Osteocyte (in vitro differentiated cells): Measurements from ENCODE around the gene PLD5. TPM values are rescaled to one million over a fixed set of nuclear protein-coding genes. Genes with fewer than 3 reads are reported as not detected.

Source experiments
- DNase-seq: peaks from one replicate; pipeline ENCODE4 v3.0.0; 2021; ENCODE audit warnings: mixed read lengths; ENCODE audit not compliant: unreplicated experiment; ENCODE audit errors: extremely low spot score
- H3K27ac Mint-ChIP-seq: one replicate; pipeline ENCODE4 v1.8.0; 2021; ENCODE audit warnings: mild to moderate bottlenecking, mixed read lengths; ENCODE audit not compliant: unreplicated experiment
- H3K27me3 Mint-ChIP-seq: one replicate; pipeline ENCODE4 v1.8.0; 2021; ENCODE audit warnings: mixed read lengths; ENCODE audit not compliant: unreplicated experiment
- H3K36me3 Mint-ChIP-seq: one replicate; pipeline ENCODE4 v1.8.0; 2021; ENCODE audit warnings: mixed read lengths; ENCODE audit not compliant: unreplicated experiment
- H3K4me1 Mint-ChIP-seq: one replicate; pipeline ENCODE4 v1.8.0; 2021; ENCODE audit warnings: mixed read lengths; ENCODE audit not compliant: unreplicated experiment
- H3K4me3 Mint-ChIP-seq: one replicate; pipeline ENCODE4 v1.8.0; 2021; ENCODE audit warnings: mild to moderate bottlenecking, moderate library complexity, mixed read lengths; ENCODE audit not compliant: unreplicated experiment
- H3K9me3 Mint-ChIP-seq: one replicate; pipeline ENCODE4 v1.8.0; 2021; ENCODE audit warnings: mixed read lengths; ENCODE audit not compliant: unreplicated experiment
- total RNA-seq: library from RNA; stranded (reverse); gene quantifications from 2 replicates; pipeline ENCODE4 v1.2.1, GENCODE V29; 2021
- TF ChIP-seq, protein P1 (sequence below): fragments of 200-600 bp; sonication (generic); IDR thresholded peaks from 2 replicates; pipeline ENCODE4 v1.5.0; 2021; ENCODE audit warnings: antibody characterized with exemption, mild to moderate bottlenecking, moderate library complexity

PLD5 gene
- total RNA-seq, 1 donor from 2014 or later = not detected

DNA sequence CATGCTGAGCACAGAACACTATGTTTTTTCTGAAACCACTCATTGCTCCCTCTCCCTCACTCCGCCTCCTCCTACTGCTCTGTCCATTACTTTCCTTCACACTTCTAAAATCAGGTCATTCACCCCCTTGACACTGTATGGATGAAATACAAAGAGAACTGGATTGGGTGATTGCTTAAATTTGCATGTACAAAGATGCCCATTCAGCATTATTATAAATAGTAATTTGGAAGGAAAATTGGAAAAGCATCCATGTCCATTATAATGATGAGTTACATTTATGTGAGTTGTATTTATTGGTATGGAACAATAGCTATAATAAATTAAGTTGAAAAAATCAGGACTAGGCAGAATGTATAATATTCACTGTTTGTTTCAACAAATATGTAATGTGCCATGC, 83.7 kb downstream of the PLD5 start:
- H3K4me1 Mint-ChIP-seq = no peaks in the 10 kb centered on the region
- no peaks in the 10 kb centered on the region for H3K36me3 Mint-ChIP-seq
- DNase-seq = no peak
- no peak overlapping the region for H3K4me3 Mint-ChIP-seq
- no peaks in the 10 kb centered on the region for H3K27me3 Mint-ChIP-seq
- H3K27ac Mint-ChIP-seq = no peak overlapping the region
- H3K9me3 Mint-ChIP-seq = peaks cover 4% of the 10 kb centered on the region
- TF ChIP-seq, protein P1, sequence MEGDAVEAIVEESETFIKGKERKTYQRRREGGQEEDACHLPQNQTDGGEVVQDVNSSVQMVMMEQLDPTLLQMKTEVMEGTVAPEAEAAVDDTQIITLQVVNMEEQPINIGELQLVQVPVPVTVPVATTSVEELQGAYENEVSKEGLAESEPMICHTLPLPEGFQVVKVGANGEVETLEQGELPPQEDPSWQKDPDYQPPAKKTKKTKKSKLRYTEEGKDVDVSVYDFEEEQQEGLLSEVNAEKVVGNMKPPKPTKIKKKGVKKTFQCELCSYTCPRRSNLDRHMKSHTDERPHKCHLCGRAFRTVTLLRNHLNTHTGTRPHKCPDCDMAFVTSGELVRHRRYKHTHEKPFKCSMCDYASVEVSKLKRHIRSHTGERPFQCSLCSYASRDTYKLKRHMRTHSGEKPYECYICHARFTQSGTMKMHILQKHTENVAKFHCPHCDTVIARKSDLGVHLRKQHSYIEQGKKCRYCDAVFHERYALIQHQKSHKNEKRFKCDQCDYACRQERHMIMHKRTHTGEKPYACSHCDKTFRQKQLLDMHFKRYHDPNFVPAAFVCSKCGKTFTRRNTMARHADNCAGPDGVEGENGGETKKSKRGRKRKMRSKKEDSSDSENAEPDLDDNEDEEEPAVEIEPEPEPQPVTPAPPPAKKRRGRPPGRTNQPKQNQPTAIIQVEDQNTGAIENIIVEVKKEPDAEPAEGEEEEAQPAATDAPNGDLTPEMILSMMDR = no peak

DNA sequence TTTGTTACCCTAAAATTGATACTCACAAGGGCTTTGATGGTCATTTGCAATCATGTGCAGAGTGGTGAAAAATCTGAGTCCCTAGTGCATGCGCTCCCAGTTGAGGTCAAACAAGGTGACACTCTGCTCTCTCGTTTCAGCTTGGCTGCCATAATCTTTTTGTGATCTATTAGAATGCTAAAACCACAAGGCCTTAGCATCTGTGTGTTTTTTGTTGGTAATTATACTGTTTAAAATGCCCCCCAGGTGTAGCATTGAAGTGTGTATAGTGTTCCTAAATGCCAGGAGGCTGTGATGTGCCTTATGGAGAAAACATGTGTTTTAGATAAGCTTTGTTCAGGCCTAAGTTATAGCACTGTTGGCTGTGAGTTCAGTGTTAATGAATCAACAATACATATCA, 89.3 kb downstream of the PLD5 start:
- no peaks in the 10 kb centered on the region for H3K27me3 Mint-ChIP-seq
- H3K36me3 Mint-ChIP-seq = no peaks in the 10 kb centered on the region

GRCh38 chr1:242432491-242433095, 91.9 kb downstream of the PLD5 start:
- H3K9me3 Mint-ChIP-seq = peaks cover 16% of the 10 kb centered on the region

More for the DNA sequence above, 89.3 kb downstream of the PLD5 start:
- DNase-seq = no peak
- Mint-ChIP-seq H3K27ac (no peak overlapping the region), H3K4me3 (no peak overlapping the region), H3K9me3 (peaks cover 16% of the 10 kb centered on the region), H3K4me1 (no peaks in the 10 kb centered on the region)
- TF ChIP-seq, protein P1 = no peak

DNA sequence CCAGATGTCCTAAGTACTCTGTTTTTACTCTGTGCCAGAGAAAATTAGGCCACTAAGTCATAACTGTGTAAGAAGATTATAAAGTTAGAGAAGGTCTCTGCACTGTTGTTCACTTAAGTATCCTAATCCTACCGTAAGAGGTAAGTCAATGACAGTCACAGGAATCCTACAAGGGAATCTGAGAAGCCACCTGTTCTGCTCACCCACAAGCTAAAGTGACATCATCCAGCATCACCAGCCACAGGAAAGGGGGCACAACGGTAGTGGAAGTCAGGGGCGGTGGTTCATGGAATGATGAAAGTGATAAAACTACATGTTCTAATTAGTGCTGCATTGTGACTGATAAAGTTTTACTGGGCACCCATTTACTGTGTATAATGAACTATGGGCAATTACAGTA, 92.7 kb downstream of the PLD5 start:
- Mint-ChIP-seq H3K36me3 (no peaks in the 10 kb centered on the region), H3K27me3 (no peaks in the 10 kb centered on the region), H3K9me3 (peaks cover 16% of the 10 kb centered on the region), H3K27ac (no peak overlapping the region), H3K4me1 (no peaks in the 10 kb centered on the region), H3K4me3 (no peak overlapping the region)
- TF ChIP-seq, protein P1 = no peak
- no peak for DNase-seq

More at GRCh38 chr1:242432491-242433095, 91.9 kb downstream of the PLD5 start:
- no peaks in the 10 kb centered on the region for H3K36me3 Mint-ChIP-seq
- H3K27ac Mint-ChIP-seq = no peak overlapping the region
- TF ChIP-seq, protein P1 = no peak
- H3K4me3 Mint-ChIP-seq = no peak overlapping the region
- no peaks in the 10 kb centered on the region for H3K4me1 Mint-ChIP-seq
- DNase-seq = no peak
- H3K27me3 Mint-ChIP-seq = no peaks in the 10 kb centered on the region

- TF ChIP-seq, protein P1 = no peak
- Mint-ChIP-seq H3K27ac (no peak overlapping the region), H3K4me3 (no peak overlapping the region), H3K27me3 (no peaks in the 10 kb centered on the region), H3K36me3 (no peaks in the 10 kb centered on the region), H3K9me3 (peaks cover 12% of the 10 kb centered on the region), H3K4me1 (no peaks in the 10 kb centered on the region)
- DNase-seq = no peak
Measured at GRCh38 chr1:242430956-242431355, 93.5 kb downstream of the PLD5 start.
